D341Med (cell line): ENCODE results near the gene USP24.
"Not testable (repeated sequence)": the region's sequence is repeated elsewhere in the genome, so short reads cannot be mapped to it uniquely, and the experiment has no call there.

Source experiments
- DNase-seq: peaks from one replicate; pipeline ENCODE4 v3.0.0; 2012; ENCODE audit warnings: low spot score

The USP24 gene

DNA sequence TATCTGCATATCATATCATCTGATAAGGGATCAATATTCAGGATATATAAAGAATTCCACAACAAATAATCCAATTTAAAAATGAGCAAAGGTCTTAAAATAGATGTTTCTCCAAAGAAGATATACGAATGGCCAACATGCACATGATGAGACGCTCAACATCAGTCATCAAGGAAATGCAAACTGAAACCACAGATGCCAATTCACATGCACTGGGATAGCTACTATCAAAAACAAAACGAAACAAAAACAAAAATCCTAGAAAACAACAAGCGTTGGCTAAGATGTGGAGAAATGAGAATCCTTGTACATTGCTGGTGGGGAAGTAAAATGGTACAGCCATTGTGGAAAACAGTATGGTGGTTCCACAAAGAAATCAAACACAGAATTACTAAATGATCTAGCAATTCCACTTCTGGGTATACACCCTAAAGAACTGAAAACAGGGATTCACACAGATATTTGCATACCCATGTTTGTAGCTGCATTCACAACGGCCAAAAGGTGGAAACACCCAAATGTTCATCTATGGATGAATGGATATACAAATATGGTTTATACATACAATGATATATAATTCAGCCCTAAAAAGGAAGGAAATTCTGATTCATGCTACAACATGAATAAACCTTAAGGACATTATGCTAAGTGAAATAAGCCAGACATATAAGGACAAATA, 96.4 kb downstream of the USP24 start:
- DNase-seq: no peak

- DNase-seq: no peak
Measured at GRCh38 chr1:55117941-55118340, 97.2 kb downstream of the USP24 start.

DNA sequence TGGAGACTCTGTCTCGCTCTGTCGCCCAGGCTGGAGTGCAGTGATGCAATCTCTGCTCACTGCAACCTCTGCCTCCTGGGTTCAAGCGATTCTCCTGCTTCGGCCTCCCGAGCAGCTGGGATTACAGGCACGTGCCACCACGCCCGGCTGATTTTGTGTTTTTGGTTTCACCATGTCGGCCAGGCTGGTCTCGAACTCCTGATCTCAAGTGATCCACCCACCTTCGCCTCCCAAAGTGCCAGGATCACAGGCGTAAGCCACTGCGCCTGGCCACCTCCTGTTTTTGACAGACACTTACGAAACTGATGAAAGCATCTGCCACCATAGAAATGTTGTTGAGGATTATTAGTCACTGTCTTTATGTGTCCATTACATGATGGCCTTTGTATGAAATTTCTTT, 106.2 kb downstream of the USP24 start:
- not testable (repeated sequence) for DNase-seq

- DNase-seq: no peak
Measured at GRCh38 chr1:55107101-55107500, 108.1 kb downstream of the USP24 start.

DNA sequence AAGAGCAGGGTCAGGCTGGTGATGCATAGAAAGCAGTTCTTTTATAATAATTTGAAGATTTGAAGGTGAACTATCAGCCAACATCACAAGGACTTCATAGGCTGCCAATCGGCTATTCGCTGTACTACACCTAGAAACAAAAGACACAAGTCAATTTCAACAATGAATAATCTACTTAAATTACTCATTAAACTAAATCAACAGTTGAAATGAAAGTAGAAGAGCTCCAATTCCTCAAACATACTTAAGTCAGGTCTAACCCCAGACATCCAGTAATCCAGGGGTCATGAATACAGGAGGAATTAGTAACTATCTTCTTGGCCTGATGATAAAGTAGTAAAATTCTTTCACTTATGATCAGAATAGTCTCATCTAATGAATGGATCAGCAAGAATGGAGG, 111.3 kb downstream of the USP24 start:
- no peak for DNase-seq

- no peak for DNase-seq
Measured at GRCh38 chr1:55095095-55095494, 120.1 kb downstream of the USP24 start.

- DNase-seq: no peak
Measured at GRCh38 chr1:55092475-55092874, 122.7 kb downstream of the USP24 start.

DNA sequence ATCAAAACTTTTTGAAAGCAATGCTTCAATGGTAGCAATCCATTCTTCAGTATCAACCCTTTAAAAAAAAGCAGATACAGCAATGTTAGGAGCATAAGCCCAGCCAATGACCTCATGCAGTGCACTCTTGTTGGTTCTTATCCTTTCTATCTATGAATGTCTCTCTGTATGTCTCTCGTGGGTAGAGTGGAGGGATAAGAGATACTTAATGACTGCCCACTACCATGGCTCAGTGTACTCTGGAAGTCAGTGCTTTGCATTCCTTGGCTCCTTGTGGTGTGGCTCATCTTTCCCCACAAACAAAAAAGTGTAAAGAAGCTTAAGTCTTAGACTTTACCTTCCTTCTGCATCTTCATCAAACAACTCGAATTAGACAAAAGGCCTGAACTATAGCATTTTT, 125.5 kb downstream of the USP24 start:
- no peak for DNase-seq

DNA sequence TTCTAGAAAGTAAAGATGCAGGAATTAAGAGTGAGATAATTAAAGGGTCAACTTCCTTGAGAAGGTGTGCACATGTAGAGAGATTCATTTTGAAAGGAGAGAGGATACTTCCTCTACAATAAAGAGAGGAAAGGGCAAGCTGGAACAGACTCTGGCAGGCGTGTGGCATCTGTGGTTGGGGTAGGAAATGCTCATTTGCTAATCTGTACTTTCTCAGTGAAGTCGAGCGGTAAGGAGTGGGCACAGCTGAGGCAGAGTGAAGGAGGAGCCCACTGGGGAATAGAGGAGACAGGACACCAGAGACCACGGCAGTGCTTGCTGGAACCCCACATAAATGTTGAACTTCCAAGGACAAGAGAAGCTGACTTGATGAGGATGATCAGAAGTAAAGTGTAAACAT, 126.8 kb downstream of the USP24 start:
- no peak for DNase-seq

- no peak for DNase-seq
Measured at GRCh38 chr1:55087439-55087838, 127.7 kb downstream of the USP24 start.

DNA sequence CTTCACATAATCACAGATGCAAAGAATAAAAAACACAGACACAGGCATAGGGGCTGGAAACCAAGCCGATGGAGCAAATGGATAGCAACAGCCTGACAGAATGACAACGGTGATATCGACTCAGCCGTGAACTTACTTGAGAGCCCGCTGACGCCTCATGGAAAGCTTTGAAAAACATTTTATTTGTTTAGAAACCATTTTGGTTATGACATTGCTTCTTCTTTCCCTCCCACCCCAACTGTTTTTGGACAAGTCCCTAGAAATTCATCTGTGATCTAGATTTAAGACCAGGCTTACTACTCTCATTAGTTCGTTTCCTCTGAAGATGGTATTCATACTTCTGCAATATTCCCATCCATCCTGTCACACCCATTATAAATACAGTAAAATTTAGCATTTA, 130.9 kb downstream of the USP24 start:
- no peak for DNase-seq

DNA sequence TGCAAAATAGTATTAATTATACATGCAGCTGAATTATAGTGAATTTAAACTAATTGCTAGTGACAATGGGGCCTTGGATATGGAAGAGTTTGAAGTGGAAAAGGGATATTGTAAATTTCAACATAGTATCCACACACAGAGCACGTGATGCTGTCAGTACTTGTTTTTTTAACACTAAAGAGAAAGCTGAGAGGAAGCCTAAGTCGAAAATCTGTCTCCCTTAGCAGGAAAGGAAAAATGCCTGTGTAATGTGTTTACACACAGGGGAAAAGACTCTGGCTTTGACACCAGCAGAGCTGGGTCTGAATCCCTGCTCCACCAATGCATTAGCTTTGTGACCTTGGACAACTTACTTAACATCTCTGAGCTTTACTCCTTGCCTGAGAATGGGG, 133.3 kb downstream of the USP24 start:
- DNase-seq: no peak

GRCh38 chr1:55081188-55081904, 133.8 kb downstream of the USP24 start:
- DNase-seq: no peak

DNA sequence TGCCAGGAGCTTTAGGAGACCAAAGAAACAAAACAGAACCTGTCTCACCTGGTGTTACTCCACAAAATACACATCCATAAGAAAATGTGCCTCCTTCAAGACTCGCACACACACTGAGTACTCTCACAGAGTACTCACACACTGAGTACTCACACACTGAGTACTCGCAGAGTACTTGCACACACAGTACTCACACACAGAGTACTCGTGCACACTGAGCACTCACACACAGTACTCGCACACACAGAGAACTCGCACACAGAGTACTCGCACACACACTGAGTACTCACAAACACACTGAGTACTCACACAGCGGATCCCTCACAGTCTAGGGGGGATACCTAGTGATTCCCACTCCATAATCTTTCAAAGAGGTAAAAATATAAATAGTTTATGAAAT, 135.5 kb downstream of the USP24 start:
- DNase-seq: no peak

GRCh38 chr1:55078470-55078869, 136.7 kb downstream of the USP24 start:
- DNase-seq: no peak

- no peak for DNase-seq
Measured at GRCh38 chr1:55076356-55076755, 138.8 kb downstream of the USP24 start.

DNA sequence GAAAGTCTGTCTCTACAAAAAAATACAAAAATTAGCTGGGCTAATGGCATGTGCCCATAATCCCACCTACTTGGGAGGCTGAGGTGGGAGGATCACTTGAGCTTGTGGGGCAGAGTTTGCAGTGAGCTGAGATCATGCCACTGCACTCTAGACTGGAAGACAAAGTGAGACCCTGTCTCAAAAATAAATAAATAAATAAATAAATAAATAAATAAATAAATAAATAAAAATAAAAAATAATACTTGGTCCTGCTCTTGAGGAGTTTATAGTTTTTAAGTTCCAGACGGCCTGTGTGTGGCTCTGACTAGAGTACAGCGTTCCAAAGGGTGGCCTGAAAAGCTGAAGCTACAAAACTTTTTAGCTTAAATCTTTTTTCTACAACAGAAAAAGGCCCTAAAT, 140.7 kb downstream of the USP24 start:
- DNase-seq: no peak

DNA sequence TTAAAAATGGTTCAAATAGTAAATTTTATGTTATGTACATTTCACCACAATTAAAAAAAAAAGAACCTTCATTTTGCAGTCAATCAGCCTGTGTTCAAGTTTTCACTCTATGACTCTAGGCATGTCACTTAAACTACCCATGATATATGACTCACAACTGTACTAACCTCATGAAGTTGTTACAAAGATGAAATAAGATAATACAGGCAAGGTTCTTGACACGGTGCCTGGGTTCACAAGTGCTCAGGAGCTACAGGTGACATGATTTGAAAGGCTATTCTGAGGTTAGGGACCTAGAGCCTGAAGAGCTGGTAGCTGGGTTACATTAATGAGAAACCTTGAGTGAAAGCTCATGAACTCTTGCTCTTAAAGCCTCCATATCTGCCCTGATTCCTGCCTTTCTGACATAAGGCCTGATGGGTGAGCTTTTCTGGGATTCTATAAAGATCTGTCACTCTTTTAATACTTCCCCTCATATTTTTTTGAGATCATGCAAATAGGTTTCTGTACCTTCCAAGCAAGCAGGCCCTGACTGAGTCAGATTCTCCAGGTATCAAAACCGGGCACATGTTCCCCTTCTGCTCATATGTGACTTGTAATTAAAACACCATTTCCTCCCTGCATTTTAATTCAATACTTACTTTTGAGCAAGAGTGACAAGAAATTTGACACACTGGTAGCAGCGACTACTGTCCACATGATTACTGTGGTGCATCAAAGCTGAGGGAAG, 141.8 kb downstream of the USP24 start:
- no peak for DNase-seq

GRCh38 chr1:55071477-55071876, 143.7 kb downstream of the USP24 start:
- DNase-seq: no peak

DNA sequence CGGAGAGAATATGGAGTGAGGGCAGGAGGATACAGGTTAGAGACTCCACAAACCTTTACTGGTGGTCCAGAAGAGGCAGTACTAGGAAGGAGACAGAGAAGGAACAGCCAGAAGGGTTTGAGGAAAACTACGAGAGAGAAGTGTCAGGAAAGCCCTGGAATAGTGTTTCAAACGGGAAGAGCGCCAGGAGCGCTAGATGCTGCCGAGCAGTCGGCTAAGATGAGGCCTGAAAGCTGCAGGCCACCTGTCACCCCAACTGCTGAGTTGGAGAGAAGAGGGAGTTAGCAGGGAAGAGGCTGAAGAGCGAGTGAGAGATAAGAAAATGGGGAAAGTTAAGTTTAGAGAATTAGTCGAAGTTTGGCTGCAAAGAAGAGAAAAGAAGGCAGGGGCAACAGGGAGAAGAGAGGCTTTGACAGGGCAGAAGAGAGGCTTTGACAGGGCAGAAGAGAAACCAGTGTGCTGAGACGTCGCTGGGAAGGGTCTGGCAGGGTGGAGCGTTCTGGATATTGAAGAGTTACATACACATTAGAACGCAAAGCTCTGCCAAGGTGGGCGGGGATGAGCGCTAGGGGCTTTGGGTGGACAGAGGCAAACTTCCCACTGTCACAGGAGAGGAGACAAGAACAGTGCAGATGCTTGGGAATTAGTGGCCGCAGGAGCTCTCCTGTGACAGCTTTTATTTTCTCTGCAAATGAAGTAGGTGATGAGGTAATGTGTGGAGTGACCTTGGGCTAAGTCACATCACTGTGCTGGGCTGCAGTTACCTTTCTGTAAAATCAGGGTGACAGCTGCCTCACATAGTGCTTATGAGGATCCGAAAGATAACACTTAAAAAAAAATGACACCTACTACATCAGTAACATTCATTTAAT, 144.6 kb downstream of the USP24 start:
- peak; percentile 64 for DNase-seq

DNA sequence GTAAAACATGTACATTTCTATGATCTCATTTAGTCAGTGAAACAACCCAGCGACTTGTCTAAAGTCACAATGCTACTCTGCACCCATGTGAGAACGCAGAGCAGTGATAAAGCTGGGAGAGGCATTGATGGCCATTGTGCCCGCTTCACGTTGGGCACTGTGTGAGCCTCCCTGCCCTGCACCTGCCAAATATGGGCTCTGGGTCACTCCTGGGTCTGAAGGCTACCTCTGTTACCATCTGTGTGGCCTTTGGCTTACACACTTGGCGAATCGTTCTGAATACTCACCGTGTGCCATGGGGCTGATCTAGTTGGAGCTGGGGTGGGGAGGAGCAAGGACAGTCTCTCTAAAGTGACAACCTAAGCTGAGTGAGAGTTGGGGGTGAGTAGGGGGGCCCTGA, 145.9 kb downstream of the USP24 start:
- DNase-seq: no peak

- no peak for DNase-seq
Measured at GRCh38 chr1:55068638-55069037, 146.5 kb downstream of the USP24 start.
